NCI-H2196 treated with DMSO at 0.1 percent for 48 hours (cell line): ENCODE data around the gene WDR90.

Experiments used
- DNase-seq: peaks from one replicate; lab custom pipeline; 2025; ENCODE audit not compliant: unreplicated experiment; lab: John Stamatoyannopoulos, UW

WDR90 gene

GRCh38 chr16:625977-626765 lies 23.0 kb upstream of the WDR90 start:
- no peak for DNase-seq

GRCh38 chr16:626787-627453 lies 22.2 kb upstream of the WDR90 start:
- peak; percentile 61 for DNase-seq

GRCh38 chr16:627454-628239 lies 21.5 kb upstream of the WDR90 start:
- peak; percentile 93 for DNase-seq

GRCh38 chr16:628321-629061 lies 20.7 kb upstream of the WDR90 start:
- DNase-seq: no peak

GRCh38 chr16:629185-629832 lies 19.9 kb upstream of the WDR90 start:
- DNase-seq: no peak

- no peak for DNase-seq
Observed at GRCh38 chr16:629833-630248, 19.3 kb upstream of the WDR90 start.

- DNase-seq: no peak
Observed at GRCh38 chr16:630249-630814, 18.8 kb upstream of the WDR90 start.

GRCh38 chr16:630815-631405 lies 18.3 kb upstream of the WDR90 start, which contains the start of gene WFIKKN1:
TSS of gene WFIKKN1 (plus strand) at chr16:630985. CDS start at chr16:631254, 269 bp downstream.
- DNase-seq: no peak

- DNase-seq: no peak
Observed at GRCh38 chr16:631808-632358, 17.3 kb upstream of the WDR90 start.

- no peak for DNase-seq
Observed at GRCh38 chr16:632486-633335, 16.5 kb upstream of the WDR90 start.

GRCh38 chr16:633336-634050 lies 15.7 kb upstream of the WDR90 start:
- DNase-seq: no peak

- DNase-seq: no peak
Observed at GRCh38 chr16:634051-634670, 15.0 kb upstream of the WDR90 start.

- DNase-seq: no peak
Observed at GRCh38 chr16:634996-635395, 14.2 kb upstream of the WDR90 start.

- no peak for DNase-seq
Observed at GRCh38 chr16:635573-636205, 13.5 kb upstream of the WDR90 start.

GRCh38 chr16:636206-637080 lies 12.7 kb upstream of the WDR90 start, which contains the start of gene METTL26:
TSS of gene METTL26 (minus strand) at chr16:636305. CDS start at chr16:636290, 15 bp downstream.
- DNase-seq: peak; percentile 83
